K562 treated with DMSO at 1 percent for 12 hours (cell line): Measurements from ENCODE around the gene KCTD18. TPM values are rescaled to one million over a fixed set of nuclear protein-coding genes. Genes with fewer than 3 reads are reported as not detected.

Experiments used
- total RNA-seq: library from RNA; unstranded; fragments of 300-600 nt; gene quantifications from 2 replicates; pipeline ENCODE4 v1.2.3, GENCODE V29; 2022; ENCODE audit not compliant: insufficient read depth

The KCTD18 gene
- total RNA-seq = 3.4 and 5.3 TPM in 2 replicates

DNA sequence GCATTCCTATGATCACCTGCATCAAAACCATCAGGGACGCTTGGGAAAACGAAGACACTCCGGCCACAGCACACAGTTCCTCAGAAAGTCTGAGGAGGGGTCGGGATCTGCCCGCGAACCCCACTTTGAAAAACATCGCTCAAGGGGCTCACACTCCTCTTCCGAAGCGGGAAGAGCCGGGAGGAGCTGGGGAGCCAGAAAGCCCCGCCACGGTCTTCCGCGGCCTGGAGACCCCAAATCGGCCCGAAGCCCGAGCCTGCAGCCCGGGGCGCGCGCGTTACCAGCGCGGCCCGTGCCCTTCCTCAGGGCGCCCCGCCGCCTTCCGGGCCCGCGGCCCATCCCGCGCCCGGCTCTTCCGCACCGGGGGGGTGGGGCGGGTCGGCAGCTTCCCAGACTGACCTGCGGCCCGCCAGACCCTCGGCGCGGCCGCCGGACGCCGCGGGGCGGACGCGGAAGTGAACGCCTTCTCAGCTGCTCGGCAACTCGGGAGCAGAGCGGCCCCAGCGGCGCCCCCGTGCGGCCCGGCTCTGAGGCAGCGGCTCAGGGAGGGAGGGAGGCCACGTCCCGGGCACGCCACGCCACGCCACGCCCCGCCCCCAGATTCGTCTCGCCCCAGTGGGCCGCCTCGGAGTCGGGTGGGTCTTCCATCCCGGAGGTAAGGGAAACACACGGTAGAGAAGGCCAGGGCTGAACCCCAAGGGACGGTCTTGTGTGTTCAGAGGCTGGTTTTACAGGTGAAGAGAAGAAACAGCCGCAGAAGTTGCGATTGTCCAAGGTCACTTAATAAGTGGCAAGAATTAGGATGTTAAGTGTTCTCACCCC is at the start of gene KCTD18:
TSS of gene KCTD18 (minus strand) at position 457 of the 822 bp plus-strand sequence. CDS start 3,052 bp downstream, outside the sequence.

DNA sequence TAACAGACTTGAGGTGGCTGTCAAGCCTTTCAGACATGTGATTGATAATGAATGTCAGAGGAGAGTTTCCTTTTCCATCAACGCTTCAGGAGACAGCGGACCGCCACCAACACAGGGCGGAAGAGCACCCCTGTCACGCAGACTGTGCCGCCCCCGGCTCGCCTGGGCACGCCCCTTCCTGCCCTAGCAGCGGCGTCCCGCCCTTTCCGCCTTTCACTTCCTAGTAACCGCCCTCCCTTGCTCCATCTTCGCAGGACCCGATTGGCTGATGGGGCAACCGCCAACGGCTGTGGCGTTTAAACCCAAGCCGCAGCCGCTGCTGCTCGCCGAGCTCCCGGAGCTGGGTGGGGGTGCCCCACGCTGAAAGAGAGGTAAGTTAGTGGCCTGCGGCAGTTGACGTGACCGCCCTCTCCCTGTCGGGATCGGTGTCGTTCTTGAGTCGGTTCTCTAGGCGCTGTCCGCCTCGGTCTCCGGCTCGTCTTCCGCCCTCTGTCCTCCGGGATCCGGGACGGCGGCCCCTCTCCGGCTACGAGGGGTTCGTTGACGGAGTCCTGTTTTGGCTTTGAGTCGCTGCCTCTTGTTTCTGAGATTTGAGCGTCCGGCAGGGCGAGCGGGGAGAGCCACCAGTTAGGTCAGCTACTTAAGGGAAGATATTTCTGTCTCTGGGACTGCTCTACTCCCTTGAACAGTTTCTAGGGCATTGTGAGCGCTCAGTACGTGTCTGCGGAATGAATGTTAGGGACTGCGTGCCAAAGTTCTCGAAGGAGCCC is 16.2 kb upstream of the KCTD18 start, which contains the start of gene SGO2:
TSS of gene SGO2 (plus strand) at position 326 of the 770 bp plus-strand sequence. CDS start 6,769 bp downstream, outside the sequence.

Other genes starting within 250 kb of the KCTD18 start
- gene SPATS2L, start 203.4 kb downstream of the KCTD18 start, total RNA-seq = 10.9 and 27.0 TPM in 2 replicates
- gene SGO2, start 16.1 kb upstream of the KCTD18 start, total RNA-seq = 5.4 and 14.8 TPM in 2 replicates
- 0.70 TPM in 1 of 2 replicates, not detected in the other for gene AOX1, start 75.9 kb upstream of the KCTD18 start, total RNA-seq